Lower lobe of right lung (tissue), 2 donors: ENCODE results near the gene SMIM20. TPM values are rescaled to one million over a fixed set of nuclear protein-coding genes. Genes with fewer than 3 reads are reported as not detected.

Source experiments
- ATAC-seq, 2 donors: fragments of 200-7000 bp; cut with Tn5 transposase; one replicate each; pipeline ENCODE4 v1.9.1; 2020 to 2022; ENCODE audit warnings: mild to moderate bottlenecking in 2 of 2, moderate library complexity in 2 of 2
- DNase-seq: peaks from one replicate; pipeline ENCODE4 v3.0.0-alpha.2; 2020
- H3K27ac ChIP-seq: fragments of 200-600 bp; one replicate; pipeline ENCODE4 v1.8.0; 2022
- H3K27me3 ChIP-seq: fragments of 200-600 bp; one replicate; pipeline ENCODE4 v1.8.0; 2022; ENCODE audit warnings: low read depth
- H3K36me3 ChIP-seq: fragments of 200-600 bp; one replicate; pipeline ENCODE4 v1.8.0; 2022; ENCODE audit warnings: mild to moderate bottlenecking
- H3K4me1 ChIP-seq: fragments of 200-600 bp; one replicate; pipeline ENCODE4 v1.8.0; 2022
- H3K4me3 ChIP-seq: fragments of 200-600 bp; one replicate; pipeline ENCODE4 v1.8.0; 2022; ENCODE audit warnings: mild to moderate bottlenecking
- H3K9me3 ChIP-seq: fragments of 200-600 bp; one replicate; pipeline ENCODE4 v1.8.0; 2022
- CTCF ChIP-seq: fragments of 200-600 bp; IDR thresholded peaks from one replicate; pipeline ENCODE4 v1.8.0; 2022; ENCODE audit warnings: antibody characterized with exemption, mild to moderate bottlenecking
- intact Hi-C: fragments of 100-400 bp; cut with DNase I; formaldehyde crosslinking; loops from one replicate; pipeline ENCODE4 v1.11.0; 2022
- total RNA-seq: library from RNA; stranded (reverse); fragmentation: NEBNext Ultra II Directional; extraction: Animal tissue kit (Norgen Biotek cat#: 25700); gene quantifications from one replicate; pipeline ENCODE4 v1.2.1, GENCODE V29; 2021
- donor health status: DM: no; HTN: yes; CAD: no; lungs with severe emphysema.

Gene SMIM20
- total RNA-seq, 1 donor from 2014 or later = 25.7 TPM

GRCh38 chr4:25872851-25873631, 41.0 kb upstream of the SMIM20 start:
- no peak overlapping the region for H3K4me3 ChIP-seq

GRCh38 chr4:25873632-25874129, 40.3 kb upstream of the SMIM20 start:
- no peak overlapping the region for H3K4me3 ChIP-seq
- peak in 1 of 2 donors; percentile 70 for ATAC-seq

More at GRCh38 chr4:25872851-25873631, 41.0 kb upstream of the SMIM20 start:
- intact Hi-C loops = no loop called here
- TF ChIP-seq CTCF = no peak
- no peak for ATAC-seq
- Histone ChIP-seq H3K9me3 (no peaks in the 10 kb centered on the region), H3K27ac (no peak overlapping the region), H3K36me3 (no peaks in the 10 kb centered on the region), H3K4me1 (peaks cover 7% of the 10 kb centered on the region), H3K27me3 (no peaks in the 10 kb centered on the region)
- DNase-seq = no peak

GRCh38 chr4:25874655-25875054, 39.4 kb upstream of the SMIM20 start:
- ATAC-seq (no peak), DNase-seq (no peak)
- no peaks in the 10 kb centered on the region for H3K27me3 ChIP-seq

More at GRCh38 chr4:25873632-25874129, 40.3 kb upstream of the SMIM20 start:
- intact Hi-C loops = no loop called here
- H3K27ac ChIP-seq = no peak overlapping the region
- DNase-seq = no peak
- H3K4me1 ChIP-seq = peaks cover 7% of the 10 kb centered on the region
- no peaks in the 10 kb centered on the region for H3K27me3 ChIP-seq
- no peak for TF ChIP-seq CTCF
- no peaks in the 10 kb centered on the region for H3K9me3 ChIP-seq
- no peaks in the 10 kb centered on the region for H3K36me3 ChIP-seq

GRCh38 chr4:25875281-25875745, 38.7 kb upstream of the SMIM20 start:
- intact Hi-C loops = no loop called here
- TF ChIP-seq CTCF = no peak
- H3K36me3 ChIP-seq = no peaks in the 10 kb centered on the region
- ATAC-seq = no peak
- no peak for DNase-seq
- no peak overlapping the region for H3K27ac ChIP-seq
- no peak overlapping the region for H3K4me3 ChIP-seq
- peaks cover 12% of the 10 kb centered on the region for H3K4me1 ChIP-seq
- no peaks in the 10 kb centered on the region for H3K27me3 ChIP-seq
- no peaks in the 10 kb centered on the region for H3K9me3 ChIP-seq

More at GRCh38 chr4:25874655-25875054, 39.4 kb upstream of the SMIM20 start:
- TF ChIP-seq CTCF = no peak
- Histone ChIP-seq H3K4me3 (no peak overlapping the region), H3K27ac (no peak overlapping the region), H3K36me3 (no peaks in the 10 kb centered on the region), H3K9me3 (no peaks in the 10 kb centered on the region), H3K4me1 (peaks cover 7% of the 10 kb centered on the region)
- intact Hi-C loops = no loop called here

- intact Hi-C loops = no loop called here
- Histone ChIP-seq H3K4me1 (peaks cover 12% of the 10 kb centered on the region), H3K4me3 (no peak overlapping the region), H3K36me3 (no peaks in the 10 kb centered on the region), H3K9me3 (no peaks in the 10 kb centered on the region), H3K27ac (no peak overlapping the region), H3K27me3 (no peaks in the 10 kb centered on the region)
- DNase-seq = no peak
- ATAC-seq = no peak
- no peak for TF ChIP-seq CTCF
Observed at GRCh38 chr4:25878676-25879075, 35.3 kb upstream of the SMIM20 start.
